Stimulated activated CD8-positive, alpha-beta memory T cell treated with anti-CD3 and anti-CD28 coated beads, Interleukin-7, amount 100 ng/mL, for 1 hour (primary cell): ENCODE data around the gene HPD.
"Not testable (repeated sequence)": the region's sequence is repeated elsewhere in the genome, so short reads cannot be mapped to it uniquely, and the experiment has no call there.

Experiments used
- DNase-seq, 2 donors: peaks; one replicate each; pipeline ENCODE4 v3.0.0-alpha.2; 2020; ENCODE audit warnings: low read depth in 2 of 2

Gene HPD

DNA sequence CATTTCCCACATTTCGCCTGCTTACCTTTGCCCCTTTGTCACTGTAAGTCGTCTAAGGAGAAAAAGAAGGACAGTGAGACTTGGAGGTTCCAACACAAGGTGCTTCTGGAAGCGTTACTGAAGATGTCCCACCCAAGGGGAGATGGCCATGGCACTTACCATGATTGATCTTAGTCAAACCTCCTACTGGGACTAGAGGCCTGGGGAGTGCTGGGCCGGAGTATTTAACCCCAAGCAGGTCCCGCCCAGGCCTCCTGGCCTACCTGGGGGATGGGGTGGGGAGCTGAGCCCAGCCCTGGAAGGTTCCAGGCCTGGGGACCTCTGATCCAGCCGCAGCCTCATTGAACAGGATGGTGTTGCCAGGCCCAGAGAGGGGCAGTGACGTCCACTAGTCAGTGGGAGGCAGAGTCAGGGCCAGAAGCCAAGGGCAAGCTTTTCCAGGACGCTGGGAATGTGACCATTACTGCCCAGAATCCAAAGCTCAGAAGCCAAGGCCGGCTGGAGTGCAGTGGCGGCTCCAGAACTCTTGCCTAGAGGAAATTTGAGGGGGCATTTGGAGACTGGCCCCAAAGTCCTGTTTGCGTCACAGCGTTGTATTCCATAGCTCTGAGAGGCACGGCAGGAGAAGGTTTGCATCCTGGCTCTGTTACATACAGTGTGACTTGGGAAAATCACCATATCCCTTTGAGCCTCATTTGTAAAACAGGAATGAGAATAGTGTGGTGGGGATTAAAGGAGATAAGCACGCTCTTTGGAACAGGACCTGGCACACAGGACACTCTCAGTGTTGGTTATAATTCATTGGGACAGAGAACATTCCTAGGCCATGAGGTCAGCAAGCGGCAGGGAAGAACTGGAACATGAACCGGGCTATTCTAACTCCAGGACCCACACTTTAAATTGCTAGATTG, at the start of gene HPD:
HPD (minus strand) TSS at position 198 of the 911 bp plus-strand sequence; CDS start at position 162, 36 bp downstream.
- no peak for DNase-seq

DNA sequence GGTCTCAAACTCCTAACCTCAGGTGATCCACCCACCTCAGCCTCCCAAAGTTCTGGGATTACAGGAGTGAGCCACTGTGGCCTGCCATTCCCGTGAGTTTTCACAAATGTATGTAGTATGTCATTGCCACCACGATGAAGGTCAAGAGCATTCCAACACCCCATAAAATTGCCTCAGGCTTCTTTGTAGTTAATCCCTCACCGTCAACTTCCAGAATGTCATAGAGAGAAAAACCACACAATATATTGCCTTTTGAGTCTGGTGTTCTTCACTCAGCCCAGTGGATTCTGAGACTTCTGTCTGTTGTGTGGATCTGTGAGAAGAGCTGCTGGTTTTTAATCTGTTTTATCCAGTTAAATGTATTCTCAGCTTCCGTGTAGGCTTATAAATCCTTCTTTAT, 47.1 kb upstream of the HPD start:
- no peak for DNase-seq

DNA sequence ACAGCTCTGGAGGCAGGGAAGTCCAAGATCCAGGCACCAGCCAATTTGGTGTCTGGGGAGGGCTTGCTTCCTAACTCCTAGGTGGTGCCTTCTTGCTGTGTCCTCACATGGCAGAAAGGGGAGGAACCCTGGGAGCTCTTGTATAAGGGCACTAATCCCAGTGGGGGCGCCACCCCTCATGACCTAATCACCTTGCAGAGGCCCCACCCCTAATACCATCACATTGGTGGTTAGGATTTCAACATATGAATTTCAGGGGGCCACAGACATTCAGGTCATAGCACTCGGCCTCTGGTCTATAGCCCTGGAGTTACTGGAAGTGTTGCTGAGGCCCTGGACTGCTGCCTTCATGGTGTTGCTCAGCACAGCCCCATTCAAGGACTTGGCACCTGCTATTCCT, 44.5 kb upstream of the HPD start:
- DNase-seq: no peak

DNA sequence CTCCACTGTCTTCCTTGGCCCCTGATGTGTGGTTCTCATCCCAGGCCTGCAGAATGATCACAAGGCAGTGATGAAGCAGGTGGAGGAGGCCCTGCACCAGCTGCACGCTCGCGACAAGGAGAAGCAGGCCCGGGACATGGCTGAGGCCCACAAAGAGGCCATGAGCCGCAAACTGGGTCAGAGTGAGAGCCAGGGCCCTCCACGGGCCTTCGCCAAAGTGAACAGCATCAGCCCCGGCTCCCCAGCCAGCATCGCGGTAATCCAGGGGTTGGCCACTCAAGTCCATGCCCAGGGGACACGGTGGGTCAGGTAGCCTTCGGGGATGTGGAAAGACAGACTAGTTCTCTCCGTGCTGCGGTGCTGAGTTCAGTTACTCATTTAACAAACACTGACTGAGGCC, 40.9 kb upstream of the HPD start:
- DNase-seq: no peak

- DNase-seq: no peak
Measured at GRCh38 chr12:121898287-121898686, 39.6 kb upstream of the HPD start.

GRCh38 chr12:121894633-121895032, 36.0 kb upstream of the HPD start:
- DNase-seq: no peak

- no peak for DNase-seq
Measured at GRCh38 chr12:121893961-121894460, 35.4 kb upstream of the HPD start.

DNA sequence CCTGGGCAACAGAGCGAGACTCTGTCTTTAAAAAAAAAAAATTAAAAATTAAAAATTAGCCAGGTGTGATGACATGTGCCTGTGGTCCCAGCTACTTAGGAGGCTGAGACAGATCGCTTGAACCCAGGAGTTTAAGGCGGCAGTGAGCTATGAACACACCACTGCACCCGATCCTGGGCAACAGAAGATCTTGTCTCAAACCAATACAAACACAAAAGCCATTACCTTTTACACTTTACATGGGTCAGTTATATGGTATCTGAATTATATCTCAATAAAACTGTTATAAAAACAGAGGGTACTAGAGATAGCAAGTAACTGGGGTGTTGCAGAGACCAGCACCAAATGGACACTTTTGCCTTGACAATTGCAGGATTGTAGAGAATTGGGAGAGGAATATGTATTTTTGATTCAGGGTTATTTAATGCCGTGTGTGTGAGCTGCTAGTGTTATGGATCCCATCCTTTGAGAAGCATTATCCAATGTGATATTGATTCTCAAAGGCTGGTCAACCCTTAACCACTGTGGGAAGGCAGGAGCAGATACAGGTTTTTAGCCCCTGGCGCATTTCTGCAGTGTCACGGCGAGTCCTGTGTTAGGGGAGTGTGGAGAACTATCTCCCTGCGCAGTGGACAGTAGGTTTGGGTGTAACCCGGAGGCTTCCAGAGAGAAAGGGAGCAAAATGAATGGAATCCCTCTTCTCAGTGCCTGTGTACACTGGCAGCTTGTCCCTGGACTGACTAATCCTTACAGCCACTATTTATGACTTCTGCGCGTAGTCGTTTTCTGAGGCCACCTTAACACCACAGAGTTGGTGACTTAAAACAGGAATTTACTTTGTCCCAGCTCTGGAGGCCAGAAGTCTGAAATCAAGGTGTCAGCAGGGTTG, 34.3 kb upstream of the HPD start:
- no peak for DNase-seq

GRCh38 chr12:121889661-121890060, 31.0 kb upstream of the HPD start:
- not testable (repeated sequence) for DNase-seq

DNA sequence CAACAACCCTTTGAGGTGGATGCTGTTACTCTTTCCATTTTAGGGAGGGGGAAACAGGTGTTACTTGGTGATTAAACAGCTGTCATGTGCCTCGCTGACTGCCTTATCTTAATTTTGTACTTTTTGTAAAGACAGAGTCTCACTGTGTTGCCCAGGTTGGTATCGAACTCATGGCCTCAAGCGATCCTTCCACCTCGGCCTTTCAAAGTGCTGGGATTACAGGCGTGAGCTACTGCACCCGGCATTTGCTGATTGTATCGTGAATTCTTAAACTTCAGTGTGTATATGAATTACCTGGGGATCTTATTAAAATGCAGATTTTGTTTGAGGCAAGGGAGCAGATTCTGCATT, 30.6 kb upstream of the HPD start:
- no peak for DNase-seq

- peak; percentile 96 to 98 for DNase-seq
Measured at GRCh38 chr12:121888478-121889273, 30.0 kb upstream of the HPD start, which contains the start of gene PSMD9. Gene PSMD9, plus strand, starts transcription at chr12:121888790. Its CDS starts 67 bp downstream, at chr12:121888857.

- no peak for DNase-seq
Measured at GRCh38 chr12:121888083-121888477, 29.4 kb upstream of the HPD start.

DNA sequence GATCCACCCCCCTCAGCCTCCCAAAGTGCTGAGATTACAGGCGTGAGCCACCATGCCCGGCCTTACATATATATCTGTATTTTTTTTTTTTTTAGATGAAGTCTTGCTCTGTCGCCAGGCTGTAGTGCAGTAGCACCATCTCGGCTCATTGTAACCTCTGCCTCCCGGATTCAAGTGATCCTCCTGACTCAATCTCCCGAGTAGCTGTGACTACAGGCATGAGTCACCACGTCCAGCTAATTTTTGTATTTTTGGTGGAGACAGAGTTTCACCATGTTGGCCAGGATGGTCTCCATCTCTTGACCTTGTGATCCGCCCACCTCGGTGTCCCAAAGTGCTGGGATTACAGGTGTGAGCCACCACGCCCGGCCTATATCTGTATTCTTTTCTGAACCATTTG, 26.5 kb upstream of the HPD start:
- not testable (repeated sequence) for DNase-seq

DNA sequence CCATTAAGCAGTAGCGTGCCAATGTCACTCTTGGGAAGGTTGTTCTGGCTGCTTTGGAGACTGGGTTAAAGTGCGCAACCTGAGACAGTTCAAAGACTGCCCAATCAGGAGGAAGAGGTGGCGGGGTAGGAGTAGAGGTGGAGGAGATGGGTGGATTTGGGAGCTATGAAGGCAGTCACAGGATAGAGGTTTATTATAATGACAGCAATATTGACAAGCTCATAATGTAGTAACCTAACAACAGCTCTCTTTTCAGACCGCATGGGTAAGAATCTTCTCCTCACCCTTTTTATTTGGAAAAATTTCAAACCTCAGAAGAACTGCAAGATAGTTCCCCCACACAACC, 24.6 kb upstream of the HPD start:
- no peak for DNase-seq

DNA sequence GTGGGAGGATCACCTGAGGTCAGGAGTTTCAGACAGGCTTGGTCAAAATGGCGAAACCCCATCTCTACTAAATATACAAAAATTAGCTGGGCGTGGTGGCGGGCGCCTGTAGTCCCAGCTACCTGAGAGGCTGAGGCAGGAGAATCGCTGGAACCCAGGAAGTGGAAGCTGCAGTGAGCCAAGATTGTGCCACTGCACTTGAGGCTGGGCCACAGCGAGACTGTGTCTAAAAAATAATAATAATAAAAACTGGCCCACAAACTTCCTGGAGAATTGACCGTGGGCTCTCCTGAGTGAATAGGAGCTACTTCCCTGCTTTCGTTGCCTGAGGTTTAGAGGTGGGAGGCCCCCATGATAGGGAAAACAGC, 17.4 kb upstream of the HPD start:
- not testable (repeated sequence) for DNase-seq

DNA sequence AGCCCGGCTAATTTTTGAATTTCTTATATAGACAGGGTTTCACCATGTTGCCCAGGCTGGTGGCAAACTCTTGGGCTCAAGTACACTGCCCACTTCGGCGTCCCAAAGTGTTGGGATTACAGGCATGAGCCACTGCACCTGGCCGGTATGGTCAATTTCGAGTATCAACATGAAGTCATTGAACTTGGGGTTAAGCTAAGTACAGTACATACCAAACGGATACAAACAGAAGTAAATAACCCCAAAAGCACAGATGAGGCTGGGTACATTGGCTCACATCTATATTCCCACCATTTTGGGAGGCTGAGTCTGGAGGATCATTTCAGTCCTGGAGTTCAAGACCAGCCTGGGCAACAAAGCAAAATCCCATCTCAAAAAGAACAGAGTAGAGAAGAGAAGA, 16.9 kb upstream of the HPD start:
- DNase-seq: no peak

DNA sequence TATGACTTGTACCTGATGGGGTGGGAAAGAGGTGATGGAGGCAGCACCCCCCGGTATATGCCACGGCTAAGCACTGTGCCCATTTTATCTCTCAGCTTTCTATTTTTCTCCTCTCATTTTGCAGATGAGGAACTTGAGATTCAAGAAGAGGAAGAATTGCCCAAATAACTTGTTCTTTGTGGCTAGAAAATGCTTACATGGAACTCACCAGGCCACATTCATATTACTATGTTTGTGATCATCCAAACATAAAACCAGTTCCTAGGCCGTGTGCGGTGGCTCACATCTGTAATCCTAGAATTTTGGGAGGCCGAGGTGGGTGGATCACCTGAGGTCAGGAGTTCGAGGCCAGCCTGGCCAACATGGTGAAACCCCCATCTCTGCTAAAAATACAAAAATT, 15.4 kb upstream of the HPD start:
- DNase-seq: no peak

GRCh38 chr12:121873216-121873569, 14.5 kb upstream of the HPD start:
- DNase-seq: no peak

GRCh38 chr12:121872546-121873215, 14.0 kb upstream of the HPD start:
- no peak for DNase-seq

- DNase-seq: no peak
Measured at GRCh38 chr12:121871467-121871866, 12.8 kb upstream of the HPD start.

DNA sequence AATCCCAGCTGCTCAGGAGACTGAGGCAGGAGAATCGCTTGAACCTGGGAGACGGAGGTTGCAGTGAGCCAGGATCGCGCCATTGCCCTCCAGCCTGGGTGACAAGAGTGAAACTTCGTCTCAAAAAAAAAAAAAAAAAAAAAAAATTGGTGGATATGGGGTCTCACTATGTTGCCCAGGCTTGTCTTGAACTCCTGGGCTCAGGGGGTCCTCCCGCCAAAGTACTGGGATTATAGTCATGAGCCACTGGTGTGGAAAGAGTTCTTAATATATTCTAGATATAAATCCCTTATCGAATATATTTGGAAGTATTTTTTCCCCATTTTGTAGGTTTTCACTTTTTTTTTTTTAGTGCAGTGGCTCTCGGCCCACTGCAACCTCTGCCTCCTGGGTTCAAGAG, 10.6 kb upstream of the HPD start:
- DNase-seq: not testable (repeated sequence)
